Dendritic cell treated with granulocyte-macrophage colony-stimulating factor and Interleukin-4, amounts not matched to agents 40 ng/mL and 50 ng/mL, for 4 days (primary cell): Measurements from ENCODE around the gene CNIH4.
"Not testable (repeated sequence)": the region's sequence is repeated elsewhere in the genome, so short reads cannot be mapped to it uniquely, and the experiment has no call there.

Experiments
- H3K27ac Mint-ChIP-seq: one replicate; pipeline ENCODE4 v1.8.0; 2022; ENCODE audit warnings: mild to moderate bottlenecking, mixed read lengths
- H3K27me3 Mint-ChIP-seq: one replicate; pipeline ENCODE4 v1.8.0; 2022; ENCODE audit warnings: mild to moderate bottlenecking, mixed read lengths
- H3K36me3 Mint-ChIP-seq: one replicate; pipeline ENCODE4 v1.8.0; 2022; ENCODE audit warnings: low read depth, mixed read lengths
- H3K4me1 Mint-ChIP-seq: one replicate; pipeline ENCODE4 v1.8.0; 2022; ENCODE audit warnings: low read depth, mixed read lengths
- H3K4me3 Mint-ChIP-seq: one replicate; pipeline ENCODE4 v1.8.0; 2022; ENCODE audit warnings: mild to moderate bottlenecking, moderate library complexity, mixed read lengths
- H3K9me3 Mint-ChIP-seq: one replicate; pipeline ENCODE4 v1.8.0; 2022; ENCODE audit warnings: mixed read lengths
- intact Hi-C: fragments of 100-400 bp; cut with micrococcal nuclease; formaldehyde crosslinking; loops from one replicate; pipeline ENCODE4 v1.15.0; 2022

The CNIH4 gene

GRCh38 chr1:224356685-224357625 is at the start of gene CNIH4:
CNIH4 (plus strand) TSS chr1:224356879; CDS start chr1:224356925, 46 bp downstream.
- H3K9me3 Mint-ChIP-seq: no peaks in the 10 kb centered on the region
- no peaks in the 10 kb centered on the region for H3K27me3 Mint-ChIP-seq
- peak within 1 kb of the TSS; percentile 80 for H3K4me3 Mint-ChIP-seq
- H3K4me1 Mint-ChIP-seq: peaks cover 28% of the 10 kb centered on the region
- peaks cover 20% of the 10 kb centered on the region for H3K36me3 Mint-ChIP-seq
- intact Hi-C loops: loop anchor here (1.0 kb wide), 1 partner anchor 243 kb away; the partner anchor contains the start of gene FBXO28
- H3K27ac Mint-ChIP-seq: peak within 1 kb of the TSS; percentile 77

DNA sequence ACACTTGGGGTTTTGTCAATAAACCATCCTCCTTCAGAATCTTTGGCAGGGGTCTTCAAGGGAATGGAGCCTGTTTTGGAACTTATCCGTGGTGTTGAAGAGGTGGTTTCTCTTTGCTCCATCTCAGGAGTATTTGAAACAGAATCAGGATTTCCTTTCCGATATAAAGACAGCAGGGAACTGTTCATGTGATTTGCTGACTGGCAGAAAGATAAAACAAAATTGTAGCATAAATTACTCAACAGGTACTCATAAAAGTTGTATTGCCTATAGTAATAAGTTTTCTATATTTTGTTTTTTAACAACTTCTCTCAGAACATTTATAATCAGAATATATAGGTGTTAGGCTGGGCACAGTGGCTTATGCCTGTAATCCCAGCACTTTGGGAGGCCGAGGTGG is 48.6 kb upstream of the CNIH4 start:
- intact Hi-C loops: no loop called here
- no peaks in the 10 kb centered on the region for H3K9me3 Mint-ChIP-seq
- no peaks in the 10 kb centered on the region for H3K27me3 Mint-ChIP-seq
- H3K4me3 Mint-ChIP-seq: no peak overlapping the region
- no peak overlapping the region for H3K27ac Mint-ChIP-seq
- H3K4me1 Mint-ChIP-seq: no peaks in the 10 kb centered on the region
- peaks cover 87% of the 10 kb centered on the region for H3K36me3 Mint-ChIP-seq

- H3K27ac Mint-ChIP-seq, H3K9me3 Mint-ChIP-seq, H3K4me1 Mint-ChIP-seq, H3K4me3 Mint-ChIP-seq, H3K27me3 Mint-ChIP-seq, intact Hi-C loops: not testable (repeated sequence)
- peaks cover 88% of the 10 kb centered on the region for H3K36me3 Mint-ChIP-seq
Measured at GRCh38 chr1:224311503-224311902, 45.2 kb upstream of the CNIH4 start.

DNA sequence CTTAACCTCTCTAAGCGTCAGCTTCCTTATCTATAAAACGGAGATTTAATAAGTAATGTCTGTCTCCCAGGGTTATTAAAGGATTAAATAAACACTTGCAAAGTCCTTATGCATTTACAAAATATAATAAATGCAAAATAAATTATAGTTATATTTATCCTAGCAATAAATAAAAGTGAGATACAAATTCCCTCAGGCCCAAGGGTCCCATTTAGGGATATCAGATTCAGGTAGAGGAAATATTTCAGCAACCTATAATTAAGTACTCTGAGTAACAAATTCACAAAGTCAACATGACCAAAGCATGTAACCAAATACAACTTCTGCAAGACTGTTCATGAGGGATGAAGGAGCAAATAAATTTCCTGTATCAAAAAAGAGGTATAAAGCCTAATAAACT is 44.7 kb upstream of the CNIH4 start:
- intact Hi-C loops: no loop called here

GRCh38 chr1:224317383-224318045 is 39.2 kb upstream of the CNIH4 start:
- H3K27me3 Mint-ChIP-seq: no peaks in the 10 kb centered on the region
- peaks cover 64% of the 10 kb centered on the region for H3K36me3 Mint-ChIP-seq
- H3K4me1 Mint-ChIP-seq: no peaks in the 10 kb centered on the region
- no peaks in the 10 kb centered on the region for H3K9me3 Mint-ChIP-seq
- H3K4me3 Mint-ChIP-seq: no peak overlapping the region
- intact Hi-C loops: no loop called here
- no peak overlapping the region for H3K27ac Mint-ChIP-seq

More for the DNA sequence above, 44.7 kb upstream of the CNIH4 start:
- Mint-ChIP-seq H3K27ac (no peak overlapping the region), H3K4me1 (no peaks in the 10 kb centered on the region), H3K27me3 (no peaks in the 10 kb centered on the region), H3K9me3 (no peaks in the 10 kb centered on the region), H3K36me3 (peaks cover 87% of the 10 kb centered on the region), H3K4me3 (no peak overlapping the region)

- intact Hi-C loops: no loop called here
- Mint-ChIP-seq H3K4me1 (no peaks in the 10 kb centered on the region), H3K4me3 (no peak overlapping the region), H3K27ac (no peak overlapping the region), H3K27me3 (no peaks in the 10 kb centered on the region), H3K36me3 (peaks cover 48% of the 10 kb centered on the region), H3K9me3 (no peaks in the 10 kb centered on the region)
Measured at GRCh38 chr1:224321706-224322105, 35.0 kb upstream of the CNIH4 start.

DNA sequence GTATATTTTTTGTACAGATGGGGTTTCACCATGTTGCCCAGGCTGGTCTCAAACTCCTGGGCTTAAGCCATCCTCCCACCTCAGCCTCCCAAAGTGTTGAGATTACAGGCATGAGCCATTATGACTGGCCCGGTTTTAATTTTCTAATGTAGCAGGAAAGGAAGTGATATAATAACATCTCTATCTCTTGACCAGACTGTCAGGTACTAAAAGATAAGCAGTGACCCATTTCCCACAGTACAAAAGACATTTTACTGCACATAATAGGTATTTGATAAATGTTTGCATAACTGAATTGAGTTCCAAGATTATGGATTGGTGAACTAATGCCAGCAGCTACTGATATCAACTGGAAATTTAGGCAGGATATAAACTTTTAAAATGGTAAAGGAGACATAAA is 30.7 kb upstream of the CNIH4 start:
- intact Hi-C loops: no loop called here

DNA sequence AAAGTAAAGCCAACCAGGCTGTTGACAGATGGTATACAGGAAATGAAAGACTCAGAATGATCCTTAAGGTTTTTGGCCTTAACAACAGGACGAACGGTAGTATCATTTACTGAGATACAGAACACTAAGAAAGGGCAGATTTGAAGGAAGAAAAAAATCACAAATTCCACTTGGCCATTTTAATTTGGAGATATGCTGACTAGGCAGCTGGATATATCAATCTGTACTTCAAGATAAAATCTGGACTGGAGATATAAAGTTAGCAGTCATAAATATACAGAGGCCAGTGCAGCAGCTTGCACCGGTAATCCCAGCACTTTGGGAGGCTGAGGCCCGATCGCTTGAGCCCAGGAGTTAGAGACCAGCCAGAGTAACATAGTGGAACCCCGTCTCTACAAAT is 28.0 kb upstream of the CNIH4 start:
- H3K9me3 Mint-ChIP-seq: no peaks in the 10 kb centered on the region
- H3K27me3 Mint-ChIP-seq: no peaks in the 10 kb centered on the region
- H3K4me3 Mint-ChIP-seq: peak overlapping the region; percentile 4
- H3K27ac Mint-ChIP-seq: no peak overlapping the region
- H3K4me1 Mint-ChIP-seq: peaks cover 31% of the 10 kb centered on the region
- H3K36me3 Mint-ChIP-seq: peaks cover 32% of the 10 kb centered on the region
- intact Hi-C loops: no loop called here

More for the DNA sequence above, 30.7 kb upstream of the CNIH4 start:
- Mint-ChIP-seq H3K36me3 (peaks cover 51% of the 10 kb centered on the region), H3K4me1 (peaks cover 23% of the 10 kb centered on the region), H3K27ac (no peak overlapping the region), H3K9me3 (no peaks in the 10 kb centered on the region), H3K4me3 (no peak overlapping the region), H3K27me3 (no peaks in the 10 kb centered on the region)

GRCh38 chr1:224329484-224329841 is 27.2 kb upstream of the CNIH4 start:
- no peaks in the 10 kb centered on the region for H3K27me3 Mint-ChIP-seq
- peak overlapping the region; percentile 97 for H3K27ac Mint-ChIP-seq
- H3K4me3 Mint-ChIP-seq: peak overlapping the region; percentile 91
- H3K36me3 Mint-ChIP-seq: peaks cover 31% of the 10 kb centered on the region
- intact Hi-C loops: no loop called here
- H3K4me1 Mint-ChIP-seq: peaks cover 38% of the 10 kb centered on the region
- no peaks in the 10 kb centered on the region for H3K9me3 Mint-ChIP-seq

DNA sequence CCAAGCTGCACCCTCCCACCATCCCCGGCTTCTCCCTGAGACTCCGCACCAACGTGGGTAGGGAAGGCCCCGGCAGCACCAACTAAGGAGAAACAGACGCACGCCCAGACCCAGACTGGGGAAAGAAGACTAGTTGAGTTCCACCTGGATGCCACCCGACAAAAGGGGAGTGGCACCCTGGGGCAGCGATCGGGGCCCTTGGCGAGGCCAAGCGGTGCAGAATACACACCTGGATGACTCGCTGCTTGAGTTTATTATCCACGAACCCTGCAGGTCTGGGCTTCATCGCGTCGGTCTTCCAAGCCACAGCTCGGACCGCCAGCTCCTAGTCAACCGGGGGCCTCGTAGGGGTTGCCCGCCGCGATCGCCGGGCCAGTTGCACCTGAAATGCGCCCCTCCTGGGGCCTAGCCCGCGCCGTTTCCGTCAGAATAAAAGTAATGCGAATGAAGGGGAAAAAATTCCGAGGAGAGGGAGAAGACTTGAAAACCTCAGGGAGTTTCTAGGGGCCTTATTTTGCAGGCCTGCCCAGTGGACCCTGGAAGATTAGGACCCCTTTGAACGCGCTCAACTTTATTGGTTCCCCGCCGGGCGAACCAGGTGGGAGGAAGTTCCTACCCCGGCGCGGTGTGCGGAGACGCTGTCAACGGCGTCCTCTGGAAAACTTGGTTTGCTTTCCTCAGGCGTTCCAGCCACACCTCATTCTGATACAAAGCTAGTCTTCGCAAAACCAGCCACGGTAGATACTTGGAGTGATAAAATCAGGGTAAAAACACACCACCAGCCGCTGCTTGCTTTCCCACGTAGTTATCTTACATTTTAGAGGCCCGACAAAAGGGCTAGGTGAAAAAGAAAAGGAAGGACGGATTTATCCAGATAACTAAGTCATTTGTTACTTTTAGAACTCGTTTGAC is 26.6 kb upstream of the CNIH4 start, which contains the start of gene NVL:
NVL (minus strand) TSS at position 331 of the 912 bp plus-strand sequence; CDS start at position 286, 45 bp downstream.
- peak within 1 kb of the TSS; percentile 97 for H3K27ac Mint-ChIP-seq
- H3K36me3 Mint-ChIP-seq: peaks cover 24% of the 10 kb centered on the region
- H3K9me3 Mint-ChIP-seq: no peaks in the 10 kb centered on the region
- no peaks in the 10 kb centered on the region for H3K27me3 Mint-ChIP-seq
- intact Hi-C loops: loop anchor here (1.0 to 10.0 kb wide), 4 partner anchors 216 to 618 kb away; partner anchors contain the start of genes CAPN2 and FBXO28
- H3K4me3 Mint-ChIP-seq: peak within 1 kb of the TSS; percentile 91
- peaks cover 38% of the 10 kb centered on the region for H3K4me1 Mint-ChIP-seq

GRCh38 chr1:224331326-224331725 is 25.4 kb upstream of the CNIH4 start:
- H3K4me3 Mint-ChIP-seq: no peak overlapping the region
- H3K27ac Mint-ChIP-seq: no peak overlapping the region

GRCh38 chr1:224331824-224332223 is 24.9 kb upstream of the CNIH4 start:
- Mint-ChIP-seq H3K27me3 (no peaks in the 10 kb centered on the region), H3K4me3 (no peak overlapping the region), H3K9me3 (no peaks in the 10 kb centered on the region), H3K27ac (no peak overlapping the region), H3K36me3 (peaks cover 16% of the 10 kb centered on the region), H3K4me1 (peaks cover 38% of the 10 kb centered on the region)
- intact Hi-C loops: loop anchor here (5.0 to 10.0 kb wide), 3 partner anchors 340 to 620 kb away; partner anchors contain the start of gene CAPN2

More at GRCh38 chr1:224331326-224331725, 25.4 kb upstream of the CNIH4 start:
- peaks cover 38% of the 10 kb centered on the region for H3K4me1 Mint-ChIP-seq
- intact Hi-C loops: loop anchor here (5.0 to 10.0 kb wide), 3 partner anchors 339 to 619 kb away; partner anchors contain the start of gene CAPN2
- no peaks in the 10 kb centered on the region for H3K27me3 Mint-ChIP-seq
- no peaks in the 10 kb centered on the region for H3K9me3 Mint-ChIP-seq
- peaks cover 16% of the 10 kb centered on the region for H3K36me3 Mint-ChIP-seq

DNA sequence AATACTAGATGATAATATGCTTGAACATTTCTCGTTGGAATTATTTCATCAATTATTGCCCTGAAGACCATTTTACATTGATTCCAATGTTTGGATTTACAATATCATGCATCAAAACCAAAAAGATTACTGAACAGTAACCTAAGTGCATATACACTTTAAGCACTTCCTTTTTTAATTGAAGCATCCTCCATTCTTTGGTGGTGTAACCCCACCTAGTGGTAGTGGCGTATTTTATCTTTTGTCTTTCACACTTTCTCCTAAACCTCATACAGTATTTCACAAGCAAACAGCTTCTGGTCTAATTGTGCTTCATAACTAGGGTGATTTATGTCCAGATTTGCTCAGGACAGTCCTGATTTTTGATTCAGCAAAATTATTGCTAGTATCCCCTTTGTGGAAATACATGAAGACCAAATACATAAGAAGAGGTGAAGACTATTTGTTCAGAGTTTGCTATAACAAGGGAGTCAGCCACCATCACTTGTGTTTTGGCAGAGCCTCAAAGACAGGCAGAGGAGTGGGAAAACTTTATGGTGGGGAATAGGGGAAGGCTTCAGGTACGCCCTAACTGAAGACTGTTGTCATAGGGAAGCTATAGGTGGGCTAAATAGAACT is 23.3 kb upstream of the CNIH4 start:
- H3K4me3 Mint-ChIP-seq: no peak overlapping the region

More for the DNA sequence above, 23.3 kb upstream of the CNIH4 start:
- Mint-ChIP-seq H3K9me3 (no peaks in the 10 kb centered on the region), H3K27me3 (no peaks in the 10 kb centered on the region), H3K36me3 (peaks cover 10% of the 10 kb centered on the region), H3K4me1 (peaks cover 29% of the 10 kb centered on the region), H3K27ac (no peak overlapping the region)
- intact Hi-C loops: loop anchor here (1.0 to 10.0 kb wide), 4 partner anchors 217 to 621 kb away; partner anchors contain the start of gene CAPN2
